ENCODE measurements around the gene KIAA1958.
A peak's percentile ranks its signal among the peaks of the same experiment; 100 is the strongest.

Gene KIAA1958

DNA sequence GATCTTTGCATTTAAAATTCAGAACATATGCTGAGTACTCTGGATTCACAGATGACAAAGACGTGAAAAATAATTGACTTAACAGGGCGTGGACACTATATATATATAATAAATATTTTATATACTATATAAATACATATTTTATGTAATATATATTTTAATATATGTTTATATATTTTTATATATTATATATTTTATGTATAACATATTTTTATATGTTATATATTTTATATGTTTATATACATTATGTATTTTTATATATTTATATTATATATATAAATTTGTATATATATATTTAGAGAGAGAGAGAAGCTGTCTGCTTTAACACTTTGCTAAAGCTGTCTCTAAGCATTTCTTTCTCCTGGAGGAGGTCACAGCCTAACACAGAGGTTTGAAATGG, 118.2 kb downstream of the KIAA1958 start:
- no peak for DNase-seq (ENCODE audit: low spot score)

- no peak for DNase-seq (ENCODE audit: low spot score)
Measured at GRCh38 chr9:112605518-112605917, 118.9 kb downstream of the KIAA1958 start.

- no peak for DNase-seq (ENCODE audit: low spot score)
Measured at GRCh38 chr9:112605963-112606699, 119.5 kb downstream of the KIAA1958 start.

GRCh38 chr9:112608851-112609250, 122.2 kb downstream of the KIAA1958 start:
- DNase-seq (ENCODE audit: low spot score) = no peak

GRCh38 chr9:112615584-112616266, 129.1 kb downstream of the KIAA1958 start:
- no peak for DNase-seq (ENCODE audit: low spot score)

- DNase-seq (ENCODE audit: low spot score) = no peak
Measured at GRCh38 chr9:112617371-112617770, 130.7 kb downstream of the KIAA1958 start.

- DNase-seq (ENCODE audit: low spot score) = peak; percentile 21
Measured at GRCh38 chr9:112618385-112619009, 131.9 kb downstream of the KIAA1958 start.

DNA sequence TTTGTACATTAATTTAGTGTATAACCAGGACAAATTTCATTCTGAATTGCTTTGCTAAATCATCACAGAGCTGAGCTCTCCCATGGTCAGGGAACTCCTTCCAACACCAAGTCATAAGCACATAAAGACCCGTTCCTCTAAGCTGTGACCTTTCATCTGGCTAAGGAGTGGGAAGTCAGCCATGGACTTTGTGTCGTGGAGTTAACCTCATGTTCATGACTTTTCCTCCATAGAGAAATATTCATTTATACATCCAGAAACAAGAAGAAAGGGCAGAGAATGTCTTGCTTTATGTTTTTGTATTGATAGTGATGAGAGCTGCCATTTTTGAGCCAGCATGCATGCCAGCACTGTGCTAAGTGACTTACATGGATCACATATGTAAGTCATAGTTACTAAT, 133.8 kb downstream of the KIAA1958 start:
- no peak for DNase-seq (ENCODE audit: low spot score)

DNA sequence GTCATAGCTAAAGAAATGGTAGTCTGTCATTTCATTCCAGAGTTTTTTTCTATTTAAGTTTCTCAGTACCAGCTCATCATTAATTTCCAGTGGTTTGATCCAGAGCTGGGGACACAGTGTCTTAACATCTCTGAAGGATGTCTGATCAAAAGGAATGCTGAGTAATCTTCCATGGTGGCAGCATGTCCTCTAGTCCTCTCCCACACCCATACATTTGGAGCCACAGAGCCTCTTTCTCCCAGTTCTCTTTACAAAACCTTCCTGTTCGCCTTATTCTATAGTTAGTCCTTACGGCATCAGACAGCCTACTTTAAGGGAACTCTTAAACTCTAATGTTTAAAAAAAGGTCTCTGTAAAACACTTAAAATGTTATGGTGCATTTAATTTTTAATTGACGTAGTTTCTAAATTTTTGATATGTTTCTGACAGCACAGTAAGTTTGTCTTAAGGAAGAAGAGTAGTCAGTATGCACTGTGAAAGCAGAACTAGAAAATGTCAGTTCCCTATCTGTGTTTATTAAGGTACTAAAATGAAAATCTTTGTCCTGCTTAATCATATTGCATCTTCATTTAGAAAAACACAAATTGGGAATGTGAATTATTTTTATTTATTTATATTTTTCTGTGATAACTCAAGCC, 134.5 kb downstream of the KIAA1958 start:
- no peak for DNase-seq (ENCODE audit: low spot score)

- no peak for DNase-seq (ENCODE audit: low spot score)
Measured at GRCh38 chr9:112623198-112623597, 136.6 kb downstream of the KIAA1958 start.

- no peak for DNase-seq (ENCODE audit: low spot score)
Measured at GRCh38 chr9:112624711-112625707, 138.4 kb downstream of the KIAA1958 start.

GRCh38 chr9:112629671-112630485, 143.3 kb downstream of the KIAA1958 start:
- peak; percentile 36 for DNase-seq (ENCODE audit: low spot score)

- DNase-seq (ENCODE audit: low spot score) = no peak
Measured at GRCh38 chr9:112631313-112632070, 144.9 kb downstream of the KIAA1958 start.

- no peak for DNase-seq (ENCODE audit: low spot score)
Measured at GRCh38 chr9:112640311-112640710, 153.7 kb downstream of the KIAA1958 start.

- no peak for DNase-seq (ENCODE audit: low spot score)
Measured at GRCh38 chr9:112642126-112642525, 155.5 kb downstream of the KIAA1958 start.

DNA sequence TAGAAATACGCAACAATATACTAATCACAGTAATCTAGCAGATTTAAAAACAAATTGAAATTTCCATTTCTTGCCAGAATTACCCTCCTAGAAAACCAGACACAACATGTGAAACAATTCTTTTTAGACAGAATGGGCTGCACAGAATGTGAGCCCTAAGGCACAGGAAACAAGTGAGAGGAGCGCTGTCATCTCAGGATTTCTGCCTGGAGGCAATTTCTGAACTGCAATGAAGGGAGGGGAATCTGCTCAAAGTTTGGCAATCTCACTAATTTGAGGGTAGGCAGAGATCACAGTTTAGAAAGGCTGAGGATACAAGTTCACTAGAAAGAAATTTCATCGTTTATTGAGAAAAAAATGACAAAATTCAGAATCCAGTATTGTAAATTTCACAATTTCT, 161.0 kb downstream of the KIAA1958 start:
- DNase-seq (ENCODE audit: low spot score) = no peak

DNA sequence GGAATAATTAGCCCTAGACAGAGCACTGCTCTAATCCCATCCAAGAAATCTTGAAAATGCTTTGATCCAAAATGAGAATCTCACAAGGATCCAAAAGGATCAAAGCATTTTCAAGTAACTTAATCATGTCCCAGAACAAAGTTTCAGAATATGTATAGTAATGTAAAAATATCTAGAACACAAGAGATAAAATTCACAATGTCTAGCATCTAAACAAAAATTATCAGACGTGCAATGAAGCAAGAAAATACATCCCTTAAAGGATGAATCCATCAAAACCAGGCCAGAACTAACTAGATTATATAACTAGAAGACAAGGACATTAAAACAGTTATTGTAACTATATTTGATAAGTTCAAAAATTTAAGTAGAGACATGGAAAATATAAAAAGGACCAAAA, 162.0 kb downstream of the KIAA1958 start:
- no peak for DNase-seq (ENCODE audit: low spot score)

- no peak for DNase-seq (ENCODE audit: low spot score)
Measured at GRCh38 chr9:112654282-112654681, 167.7 kb downstream of the KIAA1958 start.

DNA sequence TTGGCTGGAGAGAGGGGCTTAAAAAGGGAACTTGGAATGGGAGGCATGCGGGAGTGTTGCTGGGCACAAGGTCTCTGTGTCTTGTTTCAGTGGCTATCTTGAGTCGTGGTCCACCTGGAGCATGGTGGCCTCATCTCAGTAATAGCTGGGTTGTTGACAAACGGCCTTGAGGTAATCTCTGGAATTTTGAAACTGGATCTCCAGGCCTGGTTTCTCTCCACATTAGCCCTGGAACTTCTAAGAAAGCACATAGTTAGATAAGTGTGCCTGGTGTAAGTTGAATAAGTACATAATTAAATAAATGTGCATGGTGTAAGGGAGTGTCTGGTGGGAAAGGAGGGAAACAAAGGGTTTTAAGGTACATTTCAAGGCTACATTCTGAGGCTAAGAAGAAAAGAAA, 169.0 kb downstream of the KIAA1958 start:
- no peak for DNase-seq (ENCODE audit: low spot score)

DNA sequence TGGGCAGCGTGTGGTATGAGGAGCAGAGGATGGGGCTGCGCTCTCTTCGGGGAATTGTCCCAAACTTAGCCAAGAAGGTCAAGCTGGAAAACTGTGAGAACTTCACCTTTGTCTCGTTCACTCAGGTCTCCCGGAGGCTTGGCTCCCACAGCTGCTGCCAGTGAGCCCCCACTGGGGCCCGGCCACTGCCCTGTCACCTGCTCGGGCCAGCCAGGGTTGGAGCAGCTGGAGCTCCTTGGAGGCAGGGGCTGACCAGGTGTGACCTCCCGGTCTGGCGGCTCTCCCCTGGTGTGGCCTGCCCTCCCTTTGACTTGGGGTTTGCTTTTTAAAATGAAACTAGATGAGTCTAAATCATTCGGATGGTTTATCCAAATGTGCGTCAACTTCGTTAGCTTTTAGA, 173.3 kb downstream of the KIAA1958 start:
- no peak for DNase-seq (ENCODE audit: low spot score)

All from D341Med (cell line).